Measurements from ENCODE around the gene CPB1.

DNA sequence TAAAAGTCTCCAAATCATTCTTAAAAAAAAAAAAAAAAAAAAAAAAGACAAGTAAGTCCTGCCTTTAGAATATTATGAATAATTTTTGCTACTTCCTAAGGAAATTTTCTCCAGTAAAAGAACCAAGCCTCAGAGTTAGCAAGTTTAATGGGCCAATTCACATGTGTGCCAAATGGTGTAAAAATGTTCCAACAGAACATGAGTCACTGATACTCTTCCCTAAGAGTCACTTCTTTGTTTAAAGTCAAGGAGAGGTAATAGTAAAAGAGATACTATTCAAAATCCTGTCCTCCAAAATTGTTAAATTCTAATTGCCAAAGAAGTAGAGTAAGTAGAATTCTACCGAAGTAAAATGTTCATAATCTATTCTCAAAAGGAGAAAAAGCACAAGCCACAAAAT lies 19.7 kb downstream of the CPB1 start:
- TF ChIP-seq, protein P1, sequence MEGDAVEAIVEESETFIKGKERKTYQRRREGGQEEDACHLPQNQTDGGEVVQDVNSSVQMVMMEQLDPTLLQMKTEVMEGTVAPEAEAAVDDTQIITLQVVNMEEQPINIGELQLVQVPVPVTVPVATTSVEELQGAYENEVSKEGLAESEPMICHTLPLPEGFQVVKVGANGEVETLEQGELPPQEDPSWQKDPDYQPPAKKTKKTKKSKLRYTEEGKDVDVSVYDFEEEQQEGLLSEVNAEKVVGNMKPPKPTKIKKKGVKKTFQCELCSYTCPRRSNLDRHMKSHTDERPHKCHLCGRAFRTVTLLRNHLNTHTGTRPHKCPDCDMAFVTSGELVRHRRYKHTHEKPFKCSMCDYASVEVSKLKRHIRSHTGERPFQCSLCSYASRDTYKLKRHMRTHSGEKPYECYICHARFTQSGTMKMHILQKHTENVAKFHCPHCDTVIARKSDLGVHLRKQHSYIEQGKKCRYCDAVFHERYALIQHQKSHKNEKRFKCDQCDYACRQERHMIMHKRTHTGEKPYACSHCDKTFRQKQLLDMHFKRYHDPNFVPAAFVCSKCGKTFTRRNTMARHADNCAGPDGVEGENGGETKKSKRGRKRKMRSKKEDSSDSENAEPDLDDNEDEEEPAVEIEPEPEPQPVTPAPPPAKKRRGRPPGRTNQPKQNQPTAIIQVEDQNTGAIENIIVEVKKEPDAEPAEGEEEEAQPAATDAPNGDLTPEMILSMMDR (IDR thresholded peaks at IDR 0.05) = no peak
- no peak for TF ChIP-seq EP300 (IDR thresholded peaks at IDR 0.05)
